Parathyroid adenoma (tissue), 2 donors: ENCODE measurements around the gene DBET.
"Not testable (repeated sequence)": the region's sequence is repeated elsewhere in the genome, so short reads cannot be mapped to it uniquely, and the experiment has no call there.

Experiments used
- H2AFZ ChIP-seq: fragments of 300-600 bp; sonication (generic); one replicate; pipeline ENCODE4 v1.7.0; 2017; ENCODE audit warnings: antibody characterized with exemption, mild to moderate bottlenecking
- H3K27ac ChIP-seq: fragments of 300-600 bp; sonication (generic); one replicate; pipeline ENCODE4 v1.7.0; 2017
- H3K27me3 ChIP-seq: fragments of 300-600 bp; sonication (generic); one replicate; pipeline ENCODE4 v1.7.0; 2017; ENCODE audit warnings: low read length; ENCODE audit not compliant: control insufficient read depth, insufficient read depth
- H3K36me3 ChIP-seq: fragments of 300-600 bp; sonication (generic); one replicate; pipeline ENCODE4 v1.7.0; 2017; ENCODE audit warnings: low read length; ENCODE audit not compliant: control insufficient read depth, insufficient read depth
- H3K4me1 ChIP-seq: fragments of 300-600 bp; sonication (generic); one replicate; pipeline ENCODE4 v1.7.0; 2017; ENCODE audit warnings: control low read depth
- H3K4me2 ChIP-seq: fragments of 300-600 bp; sonication (generic); one replicate; pipeline ENCODE4 v1.7.0; 2017; ENCODE audit warnings: low read length
- H3K4me3 ChIP-seq: fragments of 300-600 bp; sonication (generic); one replicate; pipeline ENCODE4 v1.7.0; 2017; ENCODE audit warnings: low read depth, low read length
- H3K79me2 ChIP-seq: fragments of 300-600 bp; sonication (generic); one replicate; pipeline ENCODE4 v1.7.0; 2017; ENCODE audit warnings: control low read depth
- H3K9ac ChIP-seq: fragments of 300-600 bp; sonication (generic); one replicate; pipeline ENCODE4 v1.7.0; 2017; ENCODE audit warnings: mild to moderate bottlenecking
- H3K9me3 ChIP-seq: fragments of 300-600 bp; sonication (generic); one replicate; pipeline ENCODE4 v1.7.0; 2017; ENCODE audit warnings: low read length; ENCODE audit not compliant: control insufficient read depth
- TF ChIP-seq, protein P1 (sequence below): fragments of 300-600 bp; sonication (generic); IDR thresholded peaks from one replicate; pipeline ENCODE4 v1.7.0; 2017; ENCODE audit warnings: antibody characterized with exemption, mild to moderate bottlenecking
- donor health status: primary hyperparathyroidism.

DBET gene

DNA sequence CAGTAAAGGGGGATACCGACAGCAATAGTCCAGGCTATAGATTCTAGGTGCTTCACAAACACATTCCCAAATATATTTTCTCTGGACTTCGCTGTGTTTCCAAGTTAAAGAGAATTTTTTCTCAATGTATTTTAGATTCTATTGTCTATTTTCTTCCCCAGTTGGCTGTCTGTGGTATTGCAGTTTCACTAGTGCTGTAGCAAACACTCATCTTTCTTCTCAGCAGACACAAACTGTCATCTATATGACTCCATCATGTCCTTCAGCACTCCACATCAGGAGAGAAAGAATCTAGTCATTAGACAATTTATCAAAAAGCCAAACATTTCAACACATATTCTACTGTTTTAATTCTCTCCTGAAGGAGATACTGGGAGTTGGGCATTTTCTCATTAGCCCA is at the start of gene DBET:
Gene DBET (plus strand): TSS at position 161 of the 400 bp plus-strand sequence.
- not testable (repeated sequence) for H3K36me3 ChIP-seq, H3K79me2 ChIP-seq, H3K9ac ChIP-seq, H3K4me3 ChIP-seq, H3K4me1 ChIP-seq, H3K9me3 ChIP-seq, H3K27me3 ChIP-seq, H2AFZ ChIP-seq, H3K27ac ChIP-seq, H3K4me2 ChIP-seq

DNA sequence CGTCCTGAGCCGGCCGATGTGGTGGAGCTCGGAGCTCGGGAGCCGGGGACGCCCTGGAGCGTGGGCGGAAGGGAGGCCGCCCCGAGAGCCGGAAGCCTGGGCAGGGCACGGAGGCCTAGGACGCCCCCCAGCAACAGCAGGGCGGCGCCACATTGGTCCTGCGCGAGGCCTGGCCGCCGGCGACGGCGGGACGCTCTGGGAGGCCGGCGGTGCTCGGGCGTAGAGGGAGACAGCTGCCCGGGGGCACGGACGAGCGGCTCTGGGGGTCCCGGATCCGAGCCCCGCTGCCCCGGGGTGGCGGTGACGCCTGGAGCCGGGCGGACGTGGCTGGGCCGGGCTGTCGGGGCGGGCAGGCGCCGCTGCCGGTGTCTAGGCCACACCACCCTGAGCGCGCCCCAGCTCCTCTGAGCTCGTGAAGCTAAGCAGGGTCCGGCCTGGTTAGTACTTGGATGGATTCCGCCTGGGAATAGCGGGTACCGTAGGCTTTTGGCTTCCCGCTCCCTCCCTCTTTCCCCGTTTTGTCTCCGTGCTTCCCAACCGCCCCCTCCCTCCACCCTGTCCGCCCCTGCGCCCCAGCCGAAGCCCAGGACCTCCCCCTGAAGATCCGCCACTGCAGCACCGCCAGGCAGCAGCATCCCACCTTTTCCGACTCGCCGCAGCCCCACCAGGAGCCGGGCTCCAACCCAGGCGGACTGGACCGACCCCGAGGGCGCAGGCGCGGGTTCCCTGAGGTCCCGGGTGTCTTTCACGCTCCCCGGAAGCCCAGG is 49.3 kb upstream of the DBET start:
- H3K4me3 ChIP-seq, result no peak overlapping the region

DNA sequence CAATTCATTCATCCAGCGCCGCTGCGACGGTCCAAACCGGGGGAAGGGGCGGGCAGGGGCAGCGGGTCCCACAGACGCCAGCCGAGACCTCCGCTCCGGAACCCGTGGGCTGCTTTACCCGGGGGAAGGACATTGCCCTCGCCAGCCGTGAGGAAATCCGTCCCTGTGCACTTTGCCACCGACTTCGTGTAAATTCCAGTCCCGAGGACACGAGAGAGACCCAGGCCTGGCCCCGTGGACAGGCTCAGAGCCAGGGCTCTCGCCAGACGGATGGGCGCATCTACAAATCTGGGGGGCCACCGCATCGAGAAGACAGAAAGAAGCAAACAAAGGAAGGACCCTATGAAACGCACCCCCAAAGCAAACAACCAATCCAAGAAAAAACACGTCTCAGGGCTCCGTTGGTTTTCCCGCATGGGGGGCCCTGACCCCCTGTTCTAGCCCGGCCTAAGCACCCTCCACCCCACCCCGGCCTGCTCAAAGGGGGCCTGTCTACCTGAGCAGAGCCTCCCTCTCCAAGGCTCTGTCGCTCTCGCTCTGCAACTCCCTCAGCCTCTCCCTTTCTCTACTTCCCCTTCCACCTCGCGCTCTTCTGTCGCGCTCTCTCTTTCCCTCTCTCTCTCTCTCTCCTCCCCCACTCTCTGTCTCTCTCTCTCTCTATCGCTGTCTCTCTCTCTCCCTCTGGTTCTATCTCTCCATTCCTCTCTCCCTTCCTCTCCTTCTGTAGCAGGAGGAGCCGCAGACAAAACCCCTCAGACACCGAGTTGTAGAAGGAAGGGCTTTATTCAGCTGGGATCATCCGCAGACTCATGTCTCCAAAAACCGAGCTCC is 48.5 kb upstream of the DBET start:
- peaks cover 15% of the 10 kb centered on the region for H3K27me3 ChIP-seq
- no peaks in the 10 kb centered on the region for H3K4me1 ChIP-seq
- H2AFZ ChIP-seq, result no peak overlapping the region
- H3K36me3 ChIP-seq, result no peaks in the 10 kb centered on the region
- H3K4me2 ChIP-seq, result no peak overlapping the region
- H3K9ac ChIP-seq, result no peak overlapping the region
- H3K4me3 ChIP-seq, result no peak overlapping the region
- H3K9me3 ChIP-seq, result no peaks in the 10 kb centered on the region
- TF ChIP-seq, protein P1, sequence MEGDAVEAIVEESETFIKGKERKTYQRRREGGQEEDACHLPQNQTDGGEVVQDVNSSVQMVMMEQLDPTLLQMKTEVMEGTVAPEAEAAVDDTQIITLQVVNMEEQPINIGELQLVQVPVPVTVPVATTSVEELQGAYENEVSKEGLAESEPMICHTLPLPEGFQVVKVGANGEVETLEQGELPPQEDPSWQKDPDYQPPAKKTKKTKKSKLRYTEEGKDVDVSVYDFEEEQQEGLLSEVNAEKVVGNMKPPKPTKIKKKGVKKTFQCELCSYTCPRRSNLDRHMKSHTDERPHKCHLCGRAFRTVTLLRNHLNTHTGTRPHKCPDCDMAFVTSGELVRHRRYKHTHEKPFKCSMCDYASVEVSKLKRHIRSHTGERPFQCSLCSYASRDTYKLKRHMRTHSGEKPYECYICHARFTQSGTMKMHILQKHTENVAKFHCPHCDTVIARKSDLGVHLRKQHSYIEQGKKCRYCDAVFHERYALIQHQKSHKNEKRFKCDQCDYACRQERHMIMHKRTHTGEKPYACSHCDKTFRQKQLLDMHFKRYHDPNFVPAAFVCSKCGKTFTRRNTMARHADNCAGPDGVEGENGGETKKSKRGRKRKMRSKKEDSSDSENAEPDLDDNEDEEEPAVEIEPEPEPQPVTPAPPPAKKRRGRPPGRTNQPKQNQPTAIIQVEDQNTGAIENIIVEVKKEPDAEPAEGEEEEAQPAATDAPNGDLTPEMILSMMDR, result no peak
- H3K27ac ChIP-seq, result no peak overlapping the region
- H3K79me2 ChIP-seq, result no peaks in the 10 kb centered on the region

More for the DNA sequence above, 49.3 kb upstream of the DBET start:
- TF ChIP-seq, protein P1, result no peak
- H3K79me2 ChIP-seq, result no peaks in the 10 kb centered on the region
- H3K27me3 ChIP-seq, result peaks cover 15% of the 10 kb centered on the region
- no peak overlapping the region for H3K9ac ChIP-seq
- H3K4me2 ChIP-seq, result peak overlapping the region; percentile 17
- no peak overlapping the region for H3K27ac ChIP-seq
- H2AFZ ChIP-seq, result no peak overlapping the region
- no peaks in the 10 kb centered on the region for H3K36me3 ChIP-seq
- H3K9me3 ChIP-seq, result no peaks in the 10 kb centered on the region
- no peaks in the 10 kb centered on the region for H3K4me1 ChIP-seq

DNA sequence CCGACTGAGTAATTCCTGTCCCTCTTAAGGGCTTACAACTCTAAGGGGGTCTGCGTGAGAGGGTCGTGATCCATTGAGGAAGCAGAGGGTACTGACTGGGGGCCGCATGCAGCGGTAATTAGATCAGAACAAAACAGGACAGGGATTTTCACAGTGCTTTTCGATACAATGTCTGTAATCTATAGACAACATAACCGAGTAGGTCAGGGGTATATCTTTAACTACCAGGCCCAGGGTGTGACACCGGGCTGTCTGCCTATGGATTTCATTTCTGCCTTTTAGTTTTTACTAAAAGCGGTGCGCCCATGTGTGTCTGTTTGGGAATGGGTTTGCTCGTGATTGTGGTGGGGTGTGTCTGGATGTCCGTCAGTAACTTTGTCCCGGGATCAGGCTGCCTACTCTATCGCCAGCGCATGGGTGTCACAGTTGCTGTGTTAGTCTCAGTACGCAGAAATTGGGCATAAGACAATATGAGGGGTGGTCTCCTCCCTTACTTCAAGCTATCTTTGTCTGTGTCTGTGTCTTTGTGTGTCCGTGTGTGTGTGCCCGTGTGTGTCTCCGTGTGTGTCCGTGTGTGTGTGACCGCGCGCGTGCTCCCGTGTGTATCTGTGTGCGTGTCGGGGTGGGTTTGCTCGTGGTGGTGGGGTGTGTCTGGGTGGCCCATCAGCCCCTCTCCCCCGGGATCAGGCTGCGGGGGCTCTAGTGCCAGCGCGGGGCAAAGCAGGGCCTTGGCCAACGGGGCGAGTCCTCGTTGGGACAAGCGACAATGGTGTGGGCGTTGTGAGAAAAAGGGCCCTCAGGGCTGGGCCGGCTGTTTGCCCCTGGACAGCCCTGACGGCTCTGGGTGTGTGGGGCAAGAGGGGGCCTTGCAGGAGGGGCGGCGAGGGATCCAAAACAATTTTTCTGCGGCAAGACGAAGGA is 47.7 kb upstream of the DBET start:
- H3K27ac ChIP-seq, result no peak overlapping the region
- no peaks in the 10 kb centered on the region for H3K4me1 ChIP-seq
- H3K4me2 ChIP-seq, result peak overlapping the region; percentile 31
- H3K27me3 ChIP-seq, result peaks cover 15% of the 10 kb centered on the region
- no peak overlapping the region for H2AFZ ChIP-seq
- H3K79me2 ChIP-seq, result no peaks in the 10 kb centered on the region
- no peaks in the 10 kb centered on the region for H3K36me3 ChIP-seq
- no peaks in the 10 kb centered on the region for H3K9me3 ChIP-seq
- H3K9ac ChIP-seq, result no peak overlapping the region
- no peak overlapping the region for H3K4me3 ChIP-seq
- TF ChIP-seq, protein P1, result no peak
